Keratinocyte (primary cell): ENCODE measurements around the gene RFX6. TPM values are rescaled to one million over a fixed set of nuclear protein-coding genes. Genes with fewer than 3 reads are reported as not detected.

ENCODE experiments used
- DNase-seq: peaks from one replicate; pipeline ENCODE4 v3.0.0-alpha.2; 2011; ENCODE audit warnings: low read depth, missing footprints, low spot score
- FAIRE-seq: peaks from 2 replicates; lab custom pipeline; 2011; peaks lifted over from hg19 to GRCh38; lab: Jason Lieb, UNC
- H2AFZ ChIP-seq: 2 replicates; pipeline ENCODE4 v1.6.0; 2012; ENCODE audit warnings: low read length, control low read depth, inconsistent platforms; ENCODE audit not compliant: control insufficient read depth
- H3K27ac ChIP-seq: 2 replicates; pipeline ENCODE4 v1.5.1; 2011; ENCODE audit warnings: low read length; ENCODE audit not compliant: control insufficient read depth, insufficient read depth
- H3K27me3 ChIP-seq: 3 replicates; pipeline ENCODE4 v1.6.0; 2011; ENCODE audit warnings: low read length; ENCODE audit not compliant: control insufficient read depth, insufficient read depth; ENCODE audit errors: extremely low read depth
- H3K36me3 ChIP-seq, 2 experiments: 2 replicates in 1 of 2; 3 replicates in 1 of 2; pipeline ENCODE4 v1.5.1; 2011; ENCODE audit warnings: low read length in 2 of 2, mild to moderate bottlenecking in 1 of 2; ENCODE audit not compliant: control insufficient read depth in 2 of 2, insufficient read depth in 2 of 2; ENCODE audit errors: extremely low read depth in 1 of 2
- H3K4me1 ChIP-seq: 3 replicates; pipeline ENCODE4 v1.5.1; 2011; ENCODE audit warnings: low read length; ENCODE audit not compliant: control insufficient read depth, insufficient read depth; ENCODE audit errors: extremely low read depth
- H3K4me2 ChIP-seq: 3 replicates; pipeline ENCODE4 v1.6.0; 2011; ENCODE audit warnings: low read depth, low read length; ENCODE audit not compliant: control insufficient read depth, insufficient read depth; ENCODE audit errors: extremely low read depth
- H3K4me3 ChIP-seq, 3 experiments: fragments of 200-600 bp in 1 of 3; sonication (generic) in 1 of 3; 2 replicates in 2 of 3; 3 replicates in 1 of 3; pipeline ENCODE4 v1.5.1; 2011 to 2016; ENCODE audit warnings: low read length in 3 of 3, mild to moderate bottlenecking in 3 of 3, control low read depth in 2 of 3, inconsistent platforms in 1 of 3, low read depth in 1 of 3, mixed read lengths in 1 of 3, mixed run types in 1 of 3, moderate library complexity in 1 of 3; ENCODE audit not compliant: control insufficient read depth in 2 of 3, insufficient read depth in 2 of 3; ENCODE audit errors: extremely low read depth in 1 of 3
- H3K79me2 ChIP-seq: 2 replicates; pipeline ENCODE4 v1.6.0; 2012; ENCODE audit warnings: low read length; ENCODE audit not compliant: control insufficient read depth, insufficient read depth
- H3K9ac ChIP-seq: 3 replicates; pipeline ENCODE4 v1.6.0; 2011; ENCODE audit warnings: low read length; ENCODE audit not compliant: control insufficient read depth, insufficient read depth; ENCODE audit errors: extremely low read depth
- H3K9me1 ChIP-seq: 3 replicates; pipeline ENCODE4 v1.6.0; 2011; ENCODE audit warnings: low read length; ENCODE audit not compliant: control insufficient read depth, insufficient read depth; ENCODE audit errors: extremely low read depth
- H3K9me3 ChIP-seq: 2 replicates; pipeline ENCODE4 v1.5.1; 2012; ENCODE audit warnings: low read depth, low read length; ENCODE audit not compliant: control insufficient read depth
- H4K20me1 ChIP-seq: 3 replicates; pipeline ENCODE4 v1.6.0; 2011; ENCODE audit warnings: low read length; ENCODE audit not compliant: control insufficient read depth, insufficient read depth; ENCODE audit errors: extremely low read depth
- CTCF ChIP-seq, 3 experiments: IDR thresholded peaks in 1 of 3; conservative IDR thresholded peaks in 1 of 3; optimal IDR thresholded peaks in 1 of 3; 2 replicates in 2 of 3; 3 replicates in 1 of 3; pipeline versions ENCODE3 to v1.5.1; 2011; ENCODE audit warnings: low read length in 3 of 3, mild to moderate bottlenecking in 3 of 3, moderate library complexity in 2 of 3, control low read depth in 1 of 3, inconsistent platforms in 1 of 3; ENCODE audit not compliant: insufficient read depth in 2 of 3; ENCODE audit errors: extremely low read depth in 1 of 3
- EZH2 ChIP-seq: IDR thresholded peaks from one replicate; pipeline ENCODE4 v1.6.1; 2012; ENCODE audit warnings: inconsistent platforms, mild to moderate bottlenecking, low read length, moderate library complexity
- dilution Hi-C: fragments of 300-500 bp; cut with MboI; formaldehyde crosslinking; loops from one replicate; pipeline ENCODE4 v1.7.0; 2020; ENCODE audit warnings: low sequenced_read_pairs; ENCODE audit not compliant: extremely low pct_ligation_motif_present
- polyA plus RNA-seq, 5 experiments: library from polyadenylated mRNA; depleted of rRNA in 3 of 5; stranded (reverse) in 3 of 5; stranded (forward) in 1 of 5; unstranded in 1 of 5; fragments of >200 nt; gene quantifications; 1 replicate in 1 of 5; 2 replicates in 3 of 5; 3 replicates in 1 of 5; pipeline versions ENCODE4 v1.2.1 to v1.2.3, GENCODE V29; 2011 to 2012; ENCODE audit warnings: missing spikeins in 2 of 5, low read depth in 1 of 5, low replicate concordance in 1 of 5

Gene RFX6
- polyA plus RNA-seq, 1 donor (not counting 4 experiments of a cell fraction or from before 2014, with no cell fraction given): not detected

GRCh38 chr6:116902634-116903033 is 25.6 kb downstream of the RFX6 start:
- Histone ChIP-seq H3K79me2 (no peaks in the 10 kb centered on the region), H3K4me1 (no peaks in the 10 kb centered on the region), H3K9ac (no peak overlapping the region), H3K27me3 (no peaks in the 10 kb centered on the region), H3K9me3 (no peaks in the 10 kb centered on the region), H3K9me1 (no peaks in the 10 kb centered on the region), H3K4me2 (no peak overlapping the region), H3K36me3 (no peaks in the 10 kb centered on the region), H3K4me3 (no peak overlapping the region), H2AFZ (no peak overlapping the region), H4K20me1 (no peaks in the 10 kb centered on the region), H3K27ac (no peak overlapping the region)
- dilution Hi-C loops: no loop called here
- no peak for FAIRE-seq
- TF ChIP-seq CTCF (optimal IDR thresholded peaks at IDR 0.05 in 1 of 3, IDR thresholded peaks at IDR 0.05 in 1 of 3, conservative IDR thresholded peaks at IDR 0.05 in 1 of 3; ENCODE audit: extremely low read depth in 1 of 3, insufficient read depth in 2 of 3, low read length in 3 of 3) (no peak), EZH2 (no peak)
- no peak for DNase-seq

DNA sequence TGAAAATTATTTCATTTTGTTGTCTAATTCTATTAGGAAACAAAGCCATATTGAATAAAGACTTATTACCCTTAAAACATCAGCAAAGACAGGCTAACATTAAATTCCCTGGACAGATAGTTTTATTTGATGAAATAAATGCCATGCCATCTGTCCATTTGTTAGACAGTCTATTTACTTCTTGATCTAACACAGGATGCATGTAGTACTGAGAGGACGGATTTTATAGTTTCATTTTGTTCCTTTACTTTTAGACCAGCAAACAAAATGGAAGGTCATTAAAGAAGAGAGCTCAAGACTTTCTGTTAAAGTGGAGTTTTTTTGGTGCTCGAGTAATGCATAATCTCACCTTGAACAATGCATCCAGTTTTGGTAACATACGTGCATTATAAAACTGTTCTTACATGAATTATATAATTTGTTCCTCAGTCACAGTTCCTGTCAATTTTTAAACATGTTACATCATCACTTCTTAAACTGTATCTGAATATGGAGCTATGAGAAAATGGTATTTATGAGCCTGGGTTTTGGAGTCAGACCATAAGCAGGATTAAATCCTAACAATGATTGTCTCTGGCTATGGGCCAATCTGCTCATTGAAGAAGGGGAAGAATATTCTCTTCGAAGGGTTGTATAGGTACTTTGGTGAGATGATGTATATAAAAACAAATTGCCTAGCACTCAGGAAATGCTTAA is 46.0 kb downstream of the RFX6 start:
- Histone ChIP-seq H3K4me3 (no peak overlapping the region), H3K9me3 (no peaks in the 10 kb centered on the region), H3K9me1 (no peaks in the 10 kb centered on the region), H3K27ac (no peak overlapping the region), H4K20me1 (no peaks in the 10 kb centered on the region), H3K79me2 (no peaks in the 10 kb centered on the region), H3K27me3 (no peaks in the 10 kb centered on the region), H3K4me1 (no peaks in the 10 kb centered on the region), H3K4me2 (no peak overlapping the region), H3K36me3 (no peaks in the 10 kb centered on the region), H2AFZ (no peak overlapping the region), H3K9ac (no peak overlapping the region)
- no peak for DNase-seq
- dilution Hi-C loops: no loop called here
- FAIRE-seq: no peak
- TF ChIP-seq CTCF (optimal IDR thresholded peaks at IDR 0.05 in 1 of 3, IDR thresholded peaks at IDR 0.05 in 1 of 3, conservative IDR thresholded peaks at IDR 0.05 in 1 of 3; ENCODE audit: extremely low read depth in 1 of 3, insufficient read depth in 2 of 3, low read length in 3 of 3): no peak
- no peak for TF ChIP-seq EZH2
